Heart left ventricle (tissue), 13 donors: ENCODE measurements around the gene EYS.
"Not testable (repeated sequence)": the region's sequence is repeated elsewhere in the genome, so short reads cannot be mapped to it uniquely, and the experiment has no call there.

Experiments used
- POLR2A ChIP-seq, 2 donors: fragments of 450-650 bp; IDR thresholded peaks; one replicate each; pipeline ENCODE4 v1.6.1; 2017; ENCODE audit warnings: antibody characterized with exemption in 2 of 2, mild to moderate bottlenecking in 2 of 2, moderate library complexity in 2 of 2
- TF ChIP-seq, protein P1 (sequence below), 12 donors: fragments of 200-600 bp; sonication (generic) in 4 of 12; IDR thresholded peaks; one replicate each; pipeline versions ENCODE4 v1.5.0 to v1.8.0; 2018 to 2022; ENCODE audit warnings: antibody characterized with exemption in 12 of 12, mild to moderate bottlenecking in 5 of 12
- donor health status: ischemic (EF 13 %, LVEDD 7.1; RV severe dilation, severe dysfunction).
- donor health status: DM: no; HTN: yes; CAD: no.
- donor health status: DM: no; HTN: no; CAD: no.
- donor health status: ischemic (EF 25% LVEDD 6.9; RV normal size, moderate dysfunction).
- donor health status: ischemic (EF 25% LVEDD 5.7; RV mildly dilated, moderate dysfunction).
- donor health status: ischemic (EF 35%, LVEDD 5.7; RV mildly dilated, moderate dysfunction).
- donor health status: nonischemic (EF 11% LVEDD 7.7; RV severe dilation, severe dysfunction).
- donor health status: DM: yes; HTN: yes; CAD: no.
- donor health status: PGD.
- donor health status: ischemic (EF 29% LVEDD 5.4; RV normal size, mild dysfunction).
- donor health status: nonischemic (EF 23%, LVEDD 6.1; RV moderate dilation, normal function).

DNA sequence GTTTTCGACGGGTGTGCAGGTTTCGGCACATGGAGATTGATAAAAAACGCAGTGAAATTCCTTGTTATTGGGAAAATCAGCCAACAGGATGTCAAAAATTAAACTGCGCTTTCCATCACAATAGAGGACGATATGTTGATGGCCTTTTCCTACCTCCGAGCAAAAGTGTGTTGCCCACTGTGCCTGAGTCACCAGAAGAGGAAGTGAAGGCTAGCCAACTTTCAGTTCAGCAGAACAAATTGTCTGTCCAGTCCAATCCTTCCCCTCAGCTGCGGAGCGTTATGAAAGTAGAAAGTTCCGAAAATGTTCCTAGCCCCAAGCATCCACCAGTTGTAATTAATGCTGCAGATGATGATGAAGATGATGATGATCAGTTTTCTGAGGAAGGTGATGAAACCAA is 404.4 kb downstream of the EYS start:
- TF ChIP-seq POLR2A (IDR thresholded peaks at IDR 0.05): not testable (repeated sequence)
- TF ChIP-seq, protein P1, sequence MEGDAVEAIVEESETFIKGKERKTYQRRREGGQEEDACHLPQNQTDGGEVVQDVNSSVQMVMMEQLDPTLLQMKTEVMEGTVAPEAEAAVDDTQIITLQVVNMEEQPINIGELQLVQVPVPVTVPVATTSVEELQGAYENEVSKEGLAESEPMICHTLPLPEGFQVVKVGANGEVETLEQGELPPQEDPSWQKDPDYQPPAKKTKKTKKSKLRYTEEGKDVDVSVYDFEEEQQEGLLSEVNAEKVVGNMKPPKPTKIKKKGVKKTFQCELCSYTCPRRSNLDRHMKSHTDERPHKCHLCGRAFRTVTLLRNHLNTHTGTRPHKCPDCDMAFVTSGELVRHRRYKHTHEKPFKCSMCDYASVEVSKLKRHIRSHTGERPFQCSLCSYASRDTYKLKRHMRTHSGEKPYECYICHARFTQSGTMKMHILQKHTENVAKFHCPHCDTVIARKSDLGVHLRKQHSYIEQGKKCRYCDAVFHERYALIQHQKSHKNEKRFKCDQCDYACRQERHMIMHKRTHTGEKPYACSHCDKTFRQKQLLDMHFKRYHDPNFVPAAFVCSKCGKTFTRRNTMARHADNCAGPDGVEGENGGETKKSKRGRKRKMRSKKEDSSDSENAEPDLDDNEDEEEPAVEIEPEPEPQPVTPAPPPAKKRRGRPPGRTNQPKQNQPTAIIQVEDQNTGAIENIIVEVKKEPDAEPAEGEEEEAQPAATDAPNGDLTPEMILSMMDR (IDR thresholded peaks at IDR 0.05): not testable (repeated sequence)
